ENCODE measurements around the gene ETV4.

ETV4 gene

DNA sequence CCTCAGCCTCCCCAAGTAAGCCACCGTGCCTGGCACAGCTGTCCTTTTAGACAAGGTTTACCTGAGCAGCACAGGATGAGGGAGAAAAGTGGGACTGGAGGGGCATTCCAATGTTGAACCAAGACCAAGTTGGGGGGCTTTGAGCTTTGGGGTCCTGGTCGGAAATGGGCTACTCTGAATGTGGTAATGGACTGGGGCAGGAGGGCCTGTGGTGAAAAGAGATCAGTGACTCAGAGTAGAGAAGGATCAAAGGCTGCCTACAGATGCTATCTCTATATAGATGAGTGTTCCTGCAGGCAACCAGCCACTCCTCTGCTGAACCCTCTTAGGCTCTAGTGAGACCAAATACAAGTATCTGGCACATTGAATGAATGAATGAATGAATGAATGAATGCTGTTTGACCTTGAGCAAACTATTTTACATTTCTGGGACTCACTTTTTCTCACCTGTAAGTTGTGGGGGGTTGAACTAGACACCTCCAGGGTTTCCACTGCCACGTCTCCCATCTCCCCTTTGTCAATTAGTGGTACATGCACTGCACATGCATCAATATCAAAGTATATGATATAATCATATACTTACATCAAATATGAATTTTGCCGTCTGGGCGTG lies 26.3 kb upstream of the ETV4 start:
- no peak for DNase-seq

- no peak for DNase-seq
Observed at GRCh38 chr17:43570518-43570928, 24.4 kb upstream of the ETV4 start.

DNA sequence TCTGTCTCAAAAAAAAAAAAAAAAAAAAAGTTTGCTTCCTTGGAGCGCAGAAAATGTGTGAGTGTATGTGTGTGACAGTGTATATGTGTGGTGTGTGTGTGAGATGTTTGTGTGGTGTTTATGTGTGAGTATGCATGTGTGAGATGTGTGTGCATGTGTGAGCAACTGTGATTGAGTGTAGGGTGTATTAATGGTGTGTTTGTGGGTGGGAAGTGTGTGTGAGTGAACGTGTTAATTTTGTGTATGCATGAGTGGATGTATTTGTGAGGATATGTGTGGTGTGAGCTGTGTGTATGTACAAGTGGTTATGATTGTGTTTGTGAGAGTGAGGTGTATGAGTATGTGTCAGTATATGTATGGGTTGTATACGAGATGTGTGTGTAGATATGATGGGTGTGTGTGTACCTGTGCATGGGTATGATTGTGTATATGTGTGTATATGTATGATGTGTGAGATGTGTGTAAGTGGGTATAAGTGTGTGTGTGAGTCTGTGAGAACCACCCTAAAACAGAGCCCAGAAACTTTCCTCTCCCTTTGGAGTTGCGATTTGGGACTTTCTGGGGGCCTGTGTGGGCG lies 22.5 kb upstream of the ETV4 start:
- no peak for DNase-seq

GRCh38 chr17:43563600-43564594 lies 17.8 kb upstream of the ETV4 start:
- DNase-seq: no peak

- DNase-seq: no peak
Observed at GRCh38 chr17:43562679-43563599, 16.8 kb upstream of the ETV4 start.

- DNase-seq: no peak
Observed at GRCh38 chr17:43560461-43561427, 14.6 kb upstream of the ETV4 start.

DNA sequence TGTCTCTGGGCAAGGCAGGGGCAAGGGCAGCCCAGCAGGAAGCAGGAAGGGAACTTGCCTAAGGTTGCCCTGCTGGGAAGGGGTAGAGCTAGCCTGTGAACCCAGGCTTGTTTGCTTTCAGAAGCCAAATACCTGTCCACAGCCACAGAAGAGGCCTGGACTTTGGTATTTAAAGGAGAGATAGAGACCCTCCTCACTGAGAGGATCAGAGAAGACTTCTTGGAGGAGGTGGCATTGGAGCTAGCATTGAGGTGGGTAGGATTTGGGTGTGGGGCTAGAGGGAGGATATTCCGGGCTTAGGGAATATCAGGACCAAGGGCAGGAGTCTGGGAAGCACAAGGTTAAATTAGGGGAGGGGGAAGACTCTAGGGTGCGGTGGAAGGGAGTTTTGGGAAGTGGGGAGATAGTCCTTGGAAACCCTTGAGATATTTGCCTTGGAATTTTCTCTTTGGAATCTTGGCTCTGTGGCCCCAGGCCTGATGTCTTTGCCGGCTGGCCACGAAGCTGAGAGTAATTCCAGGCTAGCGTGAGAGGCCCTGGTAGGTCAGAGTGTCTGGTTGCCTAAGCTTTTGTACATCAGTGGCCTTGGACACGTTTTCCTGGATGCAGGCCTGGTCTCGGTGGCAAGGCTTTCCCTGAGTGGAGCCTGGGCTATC lies 13.1 kb upstream of the ETV4 start:
- no peak for DNase-seq

DNA sequence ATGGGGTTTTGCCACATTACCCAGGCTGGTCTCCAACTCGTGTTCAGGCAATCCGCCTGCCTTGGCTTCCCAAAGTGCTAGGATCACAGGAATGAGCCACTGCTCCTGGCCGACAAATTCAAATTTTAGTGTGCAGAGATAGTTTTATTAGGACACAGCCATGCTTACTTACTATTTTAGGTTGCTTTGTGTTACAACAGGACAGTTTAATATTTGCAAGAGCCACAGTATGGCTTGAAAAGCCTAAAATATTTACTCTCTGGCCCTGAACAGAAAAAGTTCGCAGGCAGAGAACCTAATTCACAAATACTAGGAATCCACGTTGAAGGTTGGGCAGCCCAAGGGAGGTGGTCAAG lies 12.6 kb upstream of the ETV4 start:
- DNase-seq: no peak

GRCh38 chr17:43556292-43556691 lies 10.2 kb upstream of the ETV4 start:
- no peak for DNase-seq

DNA sequence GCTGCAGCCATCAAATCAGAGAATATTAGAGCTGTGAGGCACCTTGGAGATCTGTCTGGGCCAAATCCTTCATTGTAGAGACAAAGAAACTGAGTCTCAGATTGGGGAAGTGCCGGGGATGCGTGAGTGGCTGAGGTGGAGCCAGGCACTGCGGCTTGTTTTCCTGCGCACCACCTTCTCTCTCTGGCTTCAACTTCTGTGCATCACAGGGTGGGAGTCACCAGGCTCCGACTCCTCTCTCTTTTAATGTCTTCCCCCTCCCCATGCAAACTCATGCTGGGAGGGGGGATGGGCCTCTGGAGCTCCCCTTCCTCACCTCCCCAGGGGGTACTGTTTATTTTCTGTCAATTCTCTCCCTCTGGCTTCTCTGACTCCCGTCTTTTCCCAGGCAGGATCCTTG lies 8.7 kb upstream of the ETV4 start:
- DNase-seq: no peak

DNA sequence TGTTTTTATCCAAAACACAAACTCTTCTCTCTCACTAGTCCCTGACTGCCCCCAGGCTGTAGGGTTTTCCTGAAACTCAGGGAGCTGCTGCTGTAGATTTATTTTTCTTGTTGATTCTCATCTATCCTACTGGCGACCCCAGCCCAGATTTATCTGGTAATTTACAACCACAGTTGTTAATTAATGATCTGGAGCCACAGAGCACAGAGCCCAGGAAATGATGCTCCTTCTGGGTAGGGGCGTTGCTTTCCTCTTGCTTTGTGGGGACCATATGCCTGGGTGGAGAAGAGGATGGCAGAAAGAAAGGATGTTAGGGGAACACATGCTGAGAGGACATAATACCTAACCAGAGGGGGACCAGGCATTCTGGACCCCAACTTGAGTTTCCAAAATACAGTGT lies 7.4 kb upstream of the ETV4 start:
- DNase-seq: no peak

GRCh38 chr17:43552229-43552837 lies 6.2 kb upstream of the ETV4 start:
- DNase-seq: no peak

DNA sequence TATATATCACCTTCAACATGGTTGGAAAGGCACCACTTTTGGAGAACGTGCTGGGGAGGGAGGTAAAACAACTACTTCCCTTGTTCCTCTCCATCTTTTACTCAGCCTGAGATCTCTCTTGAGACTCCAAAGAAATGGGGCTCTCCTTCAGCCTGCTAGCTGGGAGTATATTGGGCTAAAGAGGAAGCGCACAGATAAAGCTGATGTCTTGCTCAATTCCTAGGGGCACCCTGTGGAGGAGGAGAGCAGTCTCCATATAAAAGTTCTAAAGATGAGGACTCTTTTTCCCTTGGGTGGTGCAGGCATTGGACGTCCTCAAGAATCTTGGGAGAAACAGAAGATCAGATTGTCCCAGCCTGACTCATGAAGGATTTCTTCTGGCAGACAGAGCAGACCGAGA lies 4.6 kb upstream of the ETV4 start:
- no peak for DNase-seq

GRCh38 chr17:43549496-43549895 lies 3.4 kb upstream of the ETV4 start:
- no peak for DNase-seq

DNA sequence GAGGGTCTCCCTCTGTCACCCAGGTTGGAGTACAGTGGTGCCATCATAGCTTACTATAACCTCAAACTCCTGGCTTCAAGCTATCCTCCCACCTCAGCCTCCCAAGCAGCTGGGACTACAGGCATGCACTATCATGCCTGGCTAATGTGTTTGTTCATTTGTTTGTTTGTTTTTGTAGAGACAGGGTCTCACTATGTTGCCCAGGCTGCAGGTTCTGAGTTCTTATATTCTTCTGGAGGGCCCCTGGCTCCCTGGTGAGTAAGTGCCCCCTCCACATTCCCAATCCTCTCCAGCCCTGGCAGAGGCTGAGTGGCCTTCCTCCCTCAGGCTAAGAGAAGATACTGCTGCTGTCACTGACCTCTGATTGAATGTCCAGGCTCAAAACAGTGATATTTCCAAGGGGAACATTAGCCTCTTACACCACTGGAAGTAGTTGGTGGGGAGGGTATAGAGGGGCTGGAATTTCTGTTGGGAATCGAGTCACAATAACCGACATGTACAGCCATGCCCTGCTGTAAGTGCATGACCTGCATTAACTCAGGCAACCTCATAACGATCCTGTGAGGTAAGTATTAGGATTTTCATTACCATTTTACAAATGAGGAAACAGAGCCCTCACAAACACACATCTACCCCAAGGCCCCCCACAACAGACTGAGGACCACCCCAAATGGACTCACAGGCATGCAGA lies 2.7 kb upstream of the ETV4 start:
- no peak for DNase-seq

DNA sequence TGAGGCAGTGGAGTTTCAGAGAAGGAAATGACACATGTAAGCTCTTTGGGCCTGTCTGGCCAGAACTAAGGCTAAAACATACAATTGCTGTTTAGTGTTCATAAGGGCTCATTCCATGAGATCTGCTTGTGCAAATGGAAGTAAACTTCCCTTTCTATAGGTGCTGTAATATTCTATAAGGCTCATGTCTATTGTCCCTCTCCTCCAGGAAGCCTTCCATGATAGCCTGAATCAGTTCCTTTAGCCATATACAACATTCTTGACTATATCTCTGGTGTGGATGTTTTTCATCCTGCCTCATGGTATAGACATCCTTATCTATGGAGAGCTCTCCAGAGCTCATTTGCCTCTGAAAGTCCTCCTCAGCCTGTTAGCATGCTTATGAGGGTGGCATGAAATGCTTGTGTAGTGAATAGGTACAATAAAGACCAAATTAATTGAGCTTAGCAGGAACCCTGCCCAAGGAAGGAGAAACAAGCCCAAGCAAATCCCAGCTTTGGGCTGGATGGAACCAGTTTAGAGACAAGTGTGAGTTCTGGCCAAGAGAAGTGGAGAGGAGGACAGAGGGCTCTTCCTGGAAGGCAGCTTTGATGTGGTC lies 1.6 kb upstream of the ETV4 start:
- no peak for DNase-seq

DNA sequence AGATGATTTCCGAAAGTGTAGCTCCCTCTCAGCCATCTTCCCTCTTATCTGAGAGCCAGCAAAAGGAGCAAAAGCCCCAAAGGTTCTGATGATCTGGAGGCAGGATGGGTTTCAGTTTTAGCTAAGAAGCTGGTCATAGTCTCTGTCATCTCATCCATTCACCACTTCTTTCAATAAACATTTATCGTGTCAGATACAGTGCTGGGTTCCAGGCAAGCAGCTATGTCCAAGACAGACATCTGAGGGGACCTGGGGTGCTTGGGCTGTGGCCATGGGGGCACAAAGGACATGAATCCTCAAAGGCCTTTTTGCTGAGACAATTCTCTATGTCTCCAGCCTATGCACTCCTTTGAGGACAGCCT lies 1.0 kb upstream of the ETV4 start:
- no peak for DNase-seq

DNA sequence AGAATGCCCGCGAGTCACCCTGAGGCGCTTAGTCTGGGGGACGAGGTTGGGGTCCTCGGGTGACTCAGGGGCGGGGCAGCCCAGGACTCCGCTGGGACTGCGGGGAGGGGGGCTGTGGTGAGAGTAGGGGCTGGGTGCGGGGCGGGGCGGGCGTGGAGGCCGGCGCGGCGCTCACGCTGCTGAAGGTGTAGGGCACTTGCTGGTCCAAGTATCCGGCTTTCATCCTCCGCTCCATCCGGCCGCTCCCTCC lies 832 bp downstream of the ETV4 start:
- peak; percentile 18 for DNase-seq

DNA sequence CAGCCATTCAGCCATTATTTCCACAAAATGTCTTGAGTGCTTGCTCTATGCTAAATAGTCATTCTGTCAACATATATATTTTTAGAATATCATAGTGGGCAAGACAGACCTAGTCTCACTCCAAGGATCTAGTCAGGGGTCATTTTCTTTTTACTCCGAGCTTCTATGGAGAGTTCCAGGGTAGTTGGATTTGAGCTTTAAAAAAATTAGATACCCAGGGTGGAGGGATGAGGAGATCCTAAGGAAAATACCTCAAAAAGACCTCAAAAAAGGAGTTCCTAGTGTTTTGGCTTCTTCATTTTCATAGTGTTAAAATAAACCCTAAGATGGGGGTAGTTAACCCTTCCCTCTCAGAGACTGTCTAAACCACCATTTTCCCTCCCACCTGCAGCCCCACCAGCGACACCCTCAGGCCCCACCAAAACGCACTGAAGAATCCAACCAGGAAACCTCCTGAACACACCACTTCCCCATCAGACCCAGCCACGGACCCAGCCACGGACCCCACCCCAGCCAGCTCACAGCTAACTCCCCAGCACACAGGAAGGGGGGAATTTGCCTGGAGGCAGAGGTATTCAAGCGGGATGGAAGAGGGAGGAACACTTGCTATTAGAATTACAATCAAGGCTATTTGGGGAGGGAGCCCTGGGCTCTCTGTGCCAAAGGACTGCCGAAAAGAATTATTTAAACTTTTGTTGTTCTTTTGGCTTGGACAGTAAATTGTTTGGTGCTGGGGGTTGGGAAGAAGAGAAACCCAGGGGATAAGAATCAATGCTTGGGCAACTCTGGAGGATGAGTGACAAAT lies 2.2 kb downstream of the ETV4 start:
- DNase-seq: no peak
